OCI-LY3 (cell line): ENCODE results near the gene GHR.

Experiments
- EZH2phosphoT487 ChIP-seq: fragments of 200-600 bp; shearing (Covaris generic); IDR thresholded peaks from 2 replicates; pipeline ENCODE4 v1.6.1; 2018; ENCODE audit warnings: antibody characterized with exemption, mixed run types, low read depth
- TF ChIP-seq, protein P1 (sequence below): fragments of 200-600, 300-600 bp; sonication (generic); IDR thresholded peaks from 2 replicates; pipeline ENCODE4 v1.5.1; 2014; ENCODE audit warnings: antibody characterized with exemption, low read length, low read depth

DNA sequence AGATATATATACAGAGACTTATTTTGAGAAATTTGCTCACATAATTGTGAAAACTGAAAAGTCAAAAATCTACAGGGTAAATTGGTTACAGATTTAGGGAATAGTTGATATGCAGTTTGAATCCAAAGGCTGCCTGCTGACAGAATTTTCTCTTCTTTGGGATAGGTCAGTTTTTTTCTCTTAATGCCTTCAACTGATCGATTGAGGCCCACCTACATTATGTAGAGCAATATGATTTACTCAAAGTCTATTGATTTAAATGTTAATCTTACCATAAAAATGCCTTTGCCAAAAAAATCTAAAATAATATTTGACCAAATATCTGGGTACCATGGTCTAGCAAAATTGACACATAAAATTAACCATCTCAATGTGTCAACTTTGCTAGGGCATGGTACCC lies 3.9 kb upstream of the GHR start:
- TF ChIP-seq, protein P1, sequence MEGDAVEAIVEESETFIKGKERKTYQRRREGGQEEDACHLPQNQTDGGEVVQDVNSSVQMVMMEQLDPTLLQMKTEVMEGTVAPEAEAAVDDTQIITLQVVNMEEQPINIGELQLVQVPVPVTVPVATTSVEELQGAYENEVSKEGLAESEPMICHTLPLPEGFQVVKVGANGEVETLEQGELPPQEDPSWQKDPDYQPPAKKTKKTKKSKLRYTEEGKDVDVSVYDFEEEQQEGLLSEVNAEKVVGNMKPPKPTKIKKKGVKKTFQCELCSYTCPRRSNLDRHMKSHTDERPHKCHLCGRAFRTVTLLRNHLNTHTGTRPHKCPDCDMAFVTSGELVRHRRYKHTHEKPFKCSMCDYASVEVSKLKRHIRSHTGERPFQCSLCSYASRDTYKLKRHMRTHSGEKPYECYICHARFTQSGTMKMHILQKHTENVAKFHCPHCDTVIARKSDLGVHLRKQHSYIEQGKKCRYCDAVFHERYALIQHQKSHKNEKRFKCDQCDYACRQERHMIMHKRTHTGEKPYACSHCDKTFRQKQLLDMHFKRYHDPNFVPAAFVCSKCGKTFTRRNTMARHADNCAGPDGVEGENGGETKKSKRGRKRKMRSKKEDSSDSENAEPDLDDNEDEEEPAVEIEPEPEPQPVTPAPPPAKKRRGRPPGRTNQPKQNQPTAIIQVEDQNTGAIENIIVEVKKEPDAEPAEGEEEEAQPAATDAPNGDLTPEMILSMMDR: no peak
- TF ChIP-seq EZH2phosphoT487: no peak
